ENCODE results near the gene SPTBN5. TPM values are rescaled to one million over a fixed set of nuclear protein-coding genes. Genes with fewer than 3 reads are reported as not detected.

Gene SPTBN5
- total and polyA plus RNA-seq, 4 donors: 1.6 to 3.5 (median 1.9) TPM

DNA sequence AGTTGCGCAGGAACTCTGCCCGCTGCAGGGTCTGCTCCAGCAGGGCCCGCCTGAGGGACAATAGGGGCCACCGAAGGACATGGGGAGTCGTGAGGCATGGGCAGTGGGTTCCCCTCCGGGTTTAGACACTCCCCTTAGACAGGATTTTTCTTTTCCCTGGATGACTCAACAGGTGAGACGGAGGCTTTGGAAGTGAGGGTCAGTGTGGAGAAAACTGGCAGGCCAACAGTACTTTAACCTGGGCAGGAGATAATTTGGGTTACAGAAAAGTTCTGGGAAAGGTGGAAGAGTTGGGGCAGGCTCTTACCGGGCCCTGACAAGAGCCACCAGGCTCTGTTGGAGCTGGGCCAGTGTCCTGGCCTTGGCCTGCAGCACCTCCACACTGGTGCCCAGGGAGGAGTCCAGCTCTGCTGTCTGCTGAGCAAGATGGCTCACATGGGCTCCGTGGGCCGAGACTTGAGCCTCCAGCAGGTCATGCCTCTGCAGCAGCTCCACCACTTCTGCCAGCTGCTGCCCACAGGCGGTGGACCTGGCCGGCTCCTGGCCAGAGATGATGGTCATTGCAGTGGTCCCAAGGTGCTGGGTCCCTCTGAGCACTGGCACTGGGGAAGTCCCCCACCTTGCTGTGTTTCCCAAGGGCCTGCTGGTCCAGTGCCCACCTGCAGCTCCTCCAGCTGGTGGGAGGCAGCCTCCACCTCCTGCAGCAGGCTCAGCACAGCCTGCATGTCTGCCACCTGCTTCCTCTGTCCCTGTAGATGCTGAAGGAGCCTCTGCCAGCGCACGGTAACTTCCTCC is 11.0 kb downstream of the SPTBN5 start:
- DNase-seq (no peak), ATAC-seq (ENCODE audit: insufficient read depth, low FRiP score) (no peak)
- Histone ChIP-seq H3K4me3 (no peak overlapping the region), H3K36me3 (ENCODE audit: control insufficient read depth in 4 of 4, insufficient read depth in 4 of 4, low read length in 4 of 4) (no peaks in the 10 kb centered on the region), H3K27ac (ENCODE audit: low read depth in 1 of 2, low read length in 1 of 2) (no peak overlapping the region), H3K9me3 (ENCODE audit: control insufficient read depth in 4 of 4, insufficient read depth in 3 of 4, low read length in 3 of 4) (no peaks in the 10 kb centered on the region), H3K9ac (ENCODE audit: insufficient read depth in 1 of 2, low read length in 2 of 2) (no peak overlapping the region), H3K4me1 (ENCODE audit: control insufficient read depth in 5 of 5, insufficient read depth in 5 of 5, low read length in 5 of 5) (peaks cover 0 to 8% (median 0%) of the 10 kb centered on the region in 5 donors), H3K27me3 (ENCODE audit: control insufficient read depth in 3 of 3, insufficient read depth in 3 of 3, low read length in 2 of 3) (peaks cover 0 to 3% (median 0%) of the 10 kb centered on the region in 3 donors)
- WGBS, 2 donors: 64 to 65% methylated on average over 14 of the region's 14 CpGs
- no peak for TF ChIP-seq CTCF (IDR thresholded peaks at IDR 0.05; ENCODE audit: control extremely low read depth, extremely low read depth)

DNA sequence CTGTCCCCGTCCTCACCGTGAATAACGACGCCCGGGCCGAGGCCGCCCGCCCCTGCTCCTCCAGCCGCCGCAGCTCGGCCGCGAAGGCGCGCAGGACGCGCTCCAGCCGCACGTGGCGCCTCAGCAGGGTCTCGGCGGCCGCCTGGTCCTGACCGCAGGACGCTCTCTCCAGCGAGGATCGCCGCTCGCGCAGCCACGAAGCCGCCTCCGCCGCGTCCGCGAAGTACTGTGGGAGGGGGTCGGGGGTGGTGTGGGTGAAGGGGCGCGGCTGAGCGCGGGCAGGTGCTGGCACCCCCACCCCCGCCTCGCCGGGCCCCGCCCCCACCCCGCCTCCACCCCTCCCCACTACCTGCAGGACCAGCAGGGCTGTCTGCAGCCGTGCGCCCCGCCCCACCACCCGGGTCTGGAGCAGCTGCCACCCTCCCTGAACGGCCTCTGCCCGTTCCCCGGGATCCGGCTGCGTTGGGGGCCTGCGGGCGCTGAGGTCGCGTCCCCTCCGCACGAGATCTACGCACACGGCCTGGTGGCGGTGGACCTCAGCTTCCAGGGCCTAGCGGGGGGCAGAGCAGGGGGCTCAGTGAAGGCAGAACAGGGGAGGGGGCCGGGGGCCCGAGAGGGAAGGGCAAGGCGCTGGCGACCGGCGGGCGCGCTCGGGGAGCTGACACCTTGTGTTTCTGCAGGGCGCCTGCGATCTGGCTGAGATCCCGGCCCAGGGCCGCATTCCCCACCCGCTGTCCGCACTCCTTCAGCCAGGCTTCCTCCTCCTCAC is 11.7 kb downstream of the SPTBN5 start:
- peaks cover 0 to 8% (median 0%) of the 10 kb centered on the region in 5 donors for H3K4me1 ChIP-seq (ENCODE audit: control insufficient read depth in 5 of 5, insufficient read depth in 5 of 5, low read length in 5 of 5)
- no peak for TF ChIP-seq CTCF (IDR thresholded peaks at IDR 0.05; ENCODE audit: control extremely low read depth, extremely low read depth)
- WGBS, 2 donors: 23 to 31% methylated on average over 54 to 81 of the region's 81 CpGs
- H3K27ac ChIP-seq (ENCODE audit: low read depth in 1 of 2, low read length in 1 of 2): no peak overlapping the region
- ATAC-seq (ENCODE audit: insufficient read depth, low FRiP score): no peak
- peaks cover 0 to 3% (median 0%) of the 10 kb centered on the region in 3 donors for H3K27me3 ChIP-seq (ENCODE audit: control insufficient read depth in 3 of 3, insufficient read depth in 3 of 3, low read length in 2 of 3)
- peak; percentile 30 to 55 (median 46) for DNase-seq
- no peaks in the 10 kb centered on the region for H3K9me3 ChIP-seq (ENCODE audit: control insufficient read depth in 4 of 4, insufficient read depth in 3 of 4, low read length in 3 of 4)
- H3K9ac ChIP-seq (ENCODE audit: insufficient read depth in 1 of 2, low read length in 2 of 2): peak overlapping the region in 1 of 2 donors; percentile 25
- H3K4me3 ChIP-seq: no peak overlapping the region
- H3K36me3 ChIP-seq (ENCODE audit: control insufficient read depth in 4 of 4, insufficient read depth in 4 of 4, low read length in 4 of 4): no peaks in the 10 kb centered on the region

- Histone ChIP-seq H3K27ac (ENCODE audit: low read depth in 1 of 2, low read length in 1 of 2) (no peak overlapping the region), H3K9me3 (ENCODE audit: control insufficient read depth in 4 of 4, insufficient read depth in 3 of 4, low read length in 3 of 4) (no peaks in the 10 kb centered on the region), H3K9ac (ENCODE audit: insufficient read depth in 1 of 2, low read length in 2 of 2) (no peak overlapping the region), H3K27me3 (ENCODE audit: control insufficient read depth in 3 of 3, insufficient read depth in 3 of 3, low read length in 2 of 3) (peaks cover 0 to 3% (median 0%) of the 10 kb centered on the region in 3 donors), H3K36me3 (ENCODE audit: control insufficient read depth in 4 of 4, insufficient read depth in 4 of 4, low read length in 4 of 4) (no peaks in the 10 kb centered on the region), H3K4me3 (no peak overlapping the region), H3K4me1 (ENCODE audit: control insufficient read depth in 5 of 5, insufficient read depth in 5 of 5, low read length in 5 of 5) (peaks cover 0 to 8% (median 0%) of the 10 kb centered on the region in 5 donors)
- 46 to 64% methylated on average over 10 of the region's 10 CpGs for WGBS, 2 donors
- ATAC-seq (ENCODE audit: insufficient read depth, low FRiP score) (no peak), DNase-seq (peak in 1 of 3 donors; percentile 13)
- TF ChIP-seq CTCF (IDR thresholded peaks at IDR 0.05; ENCODE audit: control extremely low read depth, extremely low read depth): no peak
These were observed 12.3 kb downstream of the SPTBN5 start for GRCh38 chr15:41881550-41881919.

Data from lung (tissue), 12 donors.